ENCODE measurements around the gene SNN. TPM values are rescaled to one million over a fixed set of nuclear protein-coding genes. Genes with fewer than 3 reads are reported as not detected.
A peak's percentile ranks its signal among the peaks of the same experiment; 100 is the strongest.

The SNN gene
- total and polyA plus RNA-seq, 2 donors (not counting 1 experiment from before 2014, with no cell fraction given) = 55.4 to 63.3 TPM

- H3K27me3 ChIP-seq (replicated peaks in 1 of 4; ENCODE audit: control extremely low read depth in 1 of 4, control insufficient read depth in 3 of 4, insufficient read depth in 4 of 4, low read length in 3 of 4) = no peaks in the 10 kb centered on the region
- no peak for ATAC-seq (ENCODE audit: low read depth)
- Mint-ChIP-seq H3K4me1 (peaks cover 96% of the 10 kb centered on the region), H3K27me3 (no peaks in the 10 kb centered on the region), H3K4me3 (peak overlapping the region; percentile 78), H3K27ac (peak overlapping the region; percentile 91), H3K9me3 (ENCODE audit: insufficient read depth) (no peaks in the 10 kb centered on the region)
- DNase-seq = no peak
- 91% methylated on average over 7 of the region's 11 CpGs for WGBS (ENCODE audit: insufficient coverage)
- peaks cover 0 to 57% of the 10 kb centered on the region in 2 experiments for H3K36me3 ChIP-seq (replicated peaks in 1 of 2; ENCODE audit: control extremely low read depth in 1 of 2, control insufficient read depth in 1 of 2, extremely low read depth in 1 of 2, insufficient read depth in 2 of 2, low read length in 1 of 2)
- H3K79me2 ChIP-seq (ENCODE audit: control insufficient read depth, insufficient read depth, low read length) = peaks cover 47% of the 10 kb centered on the region
- H4K20me1 ChIP-seq (ENCODE audit: control insufficient read depth, insufficient read depth, low read length, poor library complexity, severe bottlenecking) = peaks cover 15% of the 10 kb centered on the region
- CTCF ChIA-PET = interaction anchor here (1.5 to 1.7 kb wide), 3 partner anchors 8 to 114 kb away, joined by 4 to 13 read pairs (median 4); partner anchors contain the start of gene ZC3H7A
- H3K27ac ChIP-seq (ENCODE audit: low read length in 2 of 2) = peak overlapping the region; percentile 95 to 99
- POLR2A ChIA-PET = interaction anchor here (1.1 to 2.1 kb wide), 2 partner anchors 9 to 14 kb away, joined by 3 to 13 read pairs; partner anchors contain the start of gene SNN
- peak overlapping the region; percentile 67 for H3K4me2 ChIP-seq (replicated peaks; ENCODE audit: low read depth, low read length, poor library complexity, severe bottlenecking)
- H3K4me1 ChIP-seq (ENCODE audit: control insufficient read depth in 2 of 2, insufficient read depth in 2 of 2, low read length in 2 of 2) = peaks cover 96 to 97% of the 10 kb centered on the region in 2 donors
- peak overlapping the region; percentile 38 for H3K9ac ChIP-seq (ENCODE audit: low read length)
- intact Hi-C loops (cut with micrococcal nuclease) = loop anchor here (5.0 to 10.0 kb wide), 5 partner anchors 371 to 941 kb away; partner anchors contain the start of genes CIITA, NUBP1 and SOCS1
- TF ChIP-seq, protein P1, sequence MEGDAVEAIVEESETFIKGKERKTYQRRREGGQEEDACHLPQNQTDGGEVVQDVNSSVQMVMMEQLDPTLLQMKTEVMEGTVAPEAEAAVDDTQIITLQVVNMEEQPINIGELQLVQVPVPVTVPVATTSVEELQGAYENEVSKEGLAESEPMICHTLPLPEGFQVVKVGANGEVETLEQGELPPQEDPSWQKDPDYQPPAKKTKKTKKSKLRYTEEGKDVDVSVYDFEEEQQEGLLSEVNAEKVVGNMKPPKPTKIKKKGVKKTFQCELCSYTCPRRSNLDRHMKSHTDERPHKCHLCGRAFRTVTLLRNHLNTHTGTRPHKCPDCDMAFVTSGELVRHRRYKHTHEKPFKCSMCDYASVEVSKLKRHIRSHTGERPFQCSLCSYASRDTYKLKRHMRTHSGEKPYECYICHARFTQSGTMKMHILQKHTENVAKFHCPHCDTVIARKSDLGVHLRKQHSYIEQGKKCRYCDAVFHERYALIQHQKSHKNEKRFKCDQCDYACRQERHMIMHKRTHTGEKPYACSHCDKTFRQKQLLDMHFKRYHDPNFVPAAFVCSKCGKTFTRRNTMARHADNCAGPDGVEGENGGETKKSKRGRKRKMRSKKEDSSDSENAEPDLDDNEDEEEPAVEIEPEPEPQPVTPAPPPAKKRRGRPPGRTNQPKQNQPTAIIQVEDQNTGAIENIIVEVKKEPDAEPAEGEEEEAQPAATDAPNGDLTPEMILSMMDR (IDR thresholded peaks at IDR 0.05) = no peak
- TF ChIP-seq EZH2 (IDR thresholded peaks at IDR 0.05; ENCODE audit: borderline replicate concordance, insufficient read depth, low read depth, low read length, poor library complexity, severe bottlenecking) = no peak
- H3K4me3 ChIP-seq (ENCODE audit: control extremely low read depth in 1 of 5, extremely low read depth in 1 of 5, insufficient read depth in 1 of 5, low read depth in 2 of 5, low read length in 4 of 5) = peak overlapping the region in 1 of 5 experiments; percentile 35
- H3K9me3 ChIP-seq (ENCODE audit: control extremely low read depth in 1 of 3, control insufficient read depth in 2 of 3, insufficient read depth in 1 of 3, low read length in 2 of 3) = no peaks in the 10 kb centered on the region
- no peak overlapping the region for H2AFZ ChIP-seq (ENCODE audit: insufficient read depth, low read depth, low read length, poor library complexity, severe bottlenecking)
These were observed 14.9 kb downstream of the SNN start for GRCh38 chr16:11683145-11683544.

Data from B cell (primary cell).